Activated CD4-positive, alpha-beta memory T cell treated with anti-CD3 and anti-CD28 coated beads, Interleukin-2, amount 10 ng/mL, durations not matched to agents 7 days and 5 days (primary cell): ENCODE results near the gene CPLX4. TPM values are rescaled to one million over a fixed set of nuclear protein-coding genes. Genes with fewer than 3 reads are reported as not detected.

Experiments
- CTCF ChIA-PET: fragments of 350-600 bp; sonication (Branson Sonifier 250); formaldehyde crosslinking; loops from one replicate; lab custom pipeline; 2021; ENCODE audit warnings: antibody characterized with exemption, inconsistent platforms; lab: Charles Lee
- POLR2A ChIA-PET: fragments of 350-600 bp; sonication (Branson Sonifier 250); formaldehyde crosslinking; loops from one replicate; lab custom pipeline; 2021; ENCODE audit warnings: antibody characterized with exemption; lab: Charles Lee
- DNase-seq: peaks from one replicate; pipeline ENCODE4 v3.0.0-alpha.2; 2020
- H3K27ac Mint-ChIP-seq: one replicate; pipeline ENCODE4 v1.8.0; 2021; ENCODE audit warnings: mild to moderate bottlenecking, mixed read lengths
- H3K27me3 Mint-ChIP-seq: one replicate; pipeline ENCODE4 v1.8.0; 2021; ENCODE audit warnings: mixed read lengths
- H3K36me3 Mint-ChIP-seq: one replicate; pipeline ENCODE4 v1.8.0; 2021; ENCODE audit warnings: low read depth, mixed read lengths
- H3K4me1 Mint-ChIP-seq: one replicate; pipeline ENCODE4 v1.8.0; 2021; ENCODE audit warnings: mixed read lengths
- H3K4me3 Mint-ChIP-seq: one replicate; pipeline ENCODE4 v1.8.0; 2021; ENCODE audit warnings: mild to moderate bottlenecking, mixed read lengths
- H3K9me3 Mint-ChIP-seq: one replicate; pipeline ENCODE4 v1.8.0; 2021; ENCODE audit warnings: mixed read lengths
- total RNA-seq, 2 experiments: library from RNA; stranded (reverse); gene quantifications; one replicate each; pipeline ENCODE4 v1.2.3, GENCODE V29; 2021

The CPLX4 gene
- total RNA-seq, 2 experiments from 2014 or later = not detected

- Mint-ChIP-seq H3K4me1 (peaks cover 10% of the 10 kb centered on the region), H3K4me3 (no peak overlapping the region), H3K9me3 (no peaks in the 10 kb centered on the region), H3K36me3 (no peaks in the 10 kb centered on the region), H3K27ac (no peak overlapping the region), H3K27me3 (peaks cover 73% of the 10 kb centered on the region)
- ChIA-PET POLR2A (no interaction called here), CTCF (interaction anchor here (1.5 to 1.9 kb wide), 2 partner anchors 25 to 27 kb away, joined by 3 to 4 read pairs; no protein-coding TSS in a partner anchor)
- DNase-seq = no peak
Measured at GRCh38 chr18:59275406-59275949, 43.0 kb downstream of the CPLX4 start.

- peaks cover 76% of the 10 kb centered on the region for H3K27me3 Mint-ChIP-seq
- ChIA-PET POLR2A (no interaction called here), CTCF (no interaction called here)
- H3K27ac Mint-ChIP-seq = no peak overlapping the region
- no peak overlapping the region for H3K4me3 Mint-ChIP-seq
- DNase-seq = no peak
- peaks cover 13% of the 10 kb centered on the region for H3K4me1 Mint-ChIP-seq
- no peaks in the 10 kb centered on the region for H3K9me3 Mint-ChIP-seq
- no peaks in the 10 kb centered on the region for H3K36me3 Mint-ChIP-seq
Measured at GRCh38 chr18:59274533-59274928, 43.9 kb downstream of the CPLX4 start.

GRCh38 chr18:59273759-59274532, 44.5 kb downstream of the CPLX4 start:
- ChIA-PET CTCF (no interaction called here), POLR2A (no interaction called here)
- Mint-ChIP-seq H3K27me3 (peaks cover 76% of the 10 kb centered on the region), H3K36me3 (no peaks in the 10 kb centered on the region), H3K4me1 (peaks cover 16% of the 10 kb centered on the region), H3K27ac (no peak overlapping the region), H3K9me3 (no peaks in the 10 kb centered on the region), H3K4me3 (no peak overlapping the region)
- DNase-seq = no peak

GRCh38 chr18:59272891-59273758, 45.3 kb downstream of the CPLX4 start, which contains the start of gene RAX:
RAX (minus strand) TSS chr18:59273454; CDS start chr18:59273206, 248 bp downstream.
- POLR2A ChIA-PET = no interaction called here
- peak; percentile 30 for DNase-seq
- peaks cover 24% of the 10 kb centered on the region for H3K4me1 Mint-ChIP-seq
- no peaks in the 10 kb centered on the region for H3K9me3 Mint-ChIP-seq
- H3K36me3 Mint-ChIP-seq = peaks cover 3% of the 10 kb centered on the region
- no peak within 1 kb of the TSS for H3K4me3 Mint-ChIP-seq
- peaks cover 78% of the 10 kb centered on the region for H3K27me3 Mint-ChIP-seq
- CTCF ChIA-PET = no interaction called here
- no peak within 1 kb of the TSS for H3K27ac Mint-ChIP-seq

- Mint-ChIP-seq H3K9me3 (no peaks in the 10 kb centered on the region), H3K36me3 (peaks cover 3% of the 10 kb centered on the region), H3K27me3 (peaks cover 80% of the 10 kb centered on the region), H3K27ac (no peak overlapping the region), H3K4me3 (no peak overlapping the region), H3K4me1 (peaks cover 31% of the 10 kb centered on the region)
- ChIA-PET CTCF (no interaction called here), POLR2A (no interaction called here)
- DNase-seq = no peak
Measured at GRCh38 chr18:59272221-59272888, 46.1 kb downstream of the CPLX4 start.

- no peak overlapping the region for H3K27ac Mint-ChIP-seq
- H3K9me3 Mint-ChIP-seq = no peaks in the 10 kb centered on the region
- peaks cover 83% of the 10 kb centered on the region for H3K27me3 Mint-ChIP-seq
- no peak for DNase-seq
- peaks cover 34% of the 10 kb centered on the region for H3K4me1 Mint-ChIP-seq
- ChIA-PET CTCF (no interaction called here), POLR2A (no interaction called here)
- peaks cover 3% of the 10 kb centered on the region for H3K36me3 Mint-ChIP-seq
- no peak overlapping the region for H3K4me3 Mint-ChIP-seq
Measured at GRCh38 chr18:59271606-59272220, 46.7 kb downstream of the CPLX4 start.

GRCh38 chr18:59270689-59271257, 47.7 kb downstream of the CPLX4 start:
- H3K9me3 Mint-ChIP-seq = no peaks in the 10 kb centered on the region
- CTCF ChIA-PET = no interaction called here
- peaks cover 41% of the 10 kb centered on the region for H3K4me1 Mint-ChIP-seq
- POLR2A ChIA-PET = no interaction called here
- H3K4me3 Mint-ChIP-seq = no peak overlapping the region
- H3K36me3 Mint-ChIP-seq = peaks cover 3% of the 10 kb centered on the region
- peaks cover 83% of the 10 kb centered on the region for H3K27me3 Mint-ChIP-seq
- no peak for DNase-seq
- no peak overlapping the region for H3K27ac Mint-ChIP-seq

- peaks cover 85% of the 10 kb centered on the region for H3K27me3 Mint-ChIP-seq
- H3K36me3 Mint-ChIP-seq = peaks cover 3% of the 10 kb centered on the region
- H3K4me1 Mint-ChIP-seq = peaks cover 44% of the 10 kb centered on the region
- peak overlapping the region; percentile 26 for H3K4me3 Mint-ChIP-seq
- ChIA-PET POLR2A (interaction anchor here (1.9 kb wide), 1 partner anchor 127 kb away, joined by 4 read pairs; no protein-coding TSS in a partner anchor), CTCF (interaction anchor here (0.6 to 1.7 kb wide), 4 partner anchors 13 to 526 kb away, joined by 3 to 9 read pairs (median 4); no protein-coding TSS in a partner anchor)
- DNase-seq = no peak
- H3K27ac Mint-ChIP-seq = no peak overlapping the region
- no peaks in the 10 kb centered on the region for H3K9me3 Mint-ChIP-seq
Measured at GRCh38 chr18:59269563-59270119, 48.8 kb downstream of the CPLX4 start.

GRCh38 chr18:59268721-59269562, 49.5 kb downstream of the CPLX4 start:
- DNase-seq = peak; percentile 64
- Mint-ChIP-seq H3K4me1 (peaks cover 42% of the 10 kb centered on the region), H3K4me3 (peak overlapping the region; percentile 26), H3K27ac (no peak overlapping the region), H3K27me3 (peaks cover 85% of the 10 kb centered on the region), H3K36me3 (peaks cover 3% of the 10 kb centered on the region), H3K9me3 (no peaks in the 10 kb centered on the region)
- ChIA-PET CTCF (interaction anchor here (0.6 to 1.7 kb wide), 6 partner anchors 11 to 185 kb away, joined by 3 to 4 read pairs (median 3); no protein-coding TSS in a partner anchor), POLR2A (interaction anchor here (0.5 to 1.9 kb wide), 2 partner anchors 126 to 161 kb away, joined by 3 to 4 read pairs; no protein-coding TSS in a partner anchor)

- peaks cover 86% of the 10 kb centered on the region for H3K27me3 Mint-ChIP-seq
- H3K36me3 Mint-ChIP-seq = peaks cover 3% of the 10 kb centered on the region
- H3K9me3 Mint-ChIP-seq = no peaks in the 10 kb centered on the region
- ChIA-PET CTCF (interaction anchor here (1.1 to 1.7 kb wide), 3 partner anchors 20 to 184 kb away, joined by 3 to 4 read pairs (median 4); no protein-coding TSS in a partner anchor), POLR2A (interaction anchor here (0.5 to 1.9 kb wide), 2 partner anchors 125 to 162 kb away, joined by 3 to 4 read pairs; no protein-coding TSS in a partner anchor)
- no peak overlapping the region for H3K27ac Mint-ChIP-seq
- DNase-seq = no peak
- peaks cover 38% of the 10 kb centered on the region for H3K4me1 Mint-ChIP-seq
- H3K4me3 Mint-ChIP-seq = peak overlapping the region; percentile 21
Measured at GRCh38 chr18:59268127-59268720, 50.2 kb downstream of the CPLX4 start.
